Progenitor cell of endocrine pancreas (in vitro differentiated cells): ENCODE data around the gene MYL2. TPM values are rescaled to one million over a fixed set of nuclear protein-coding genes. Genes with fewer than 3 reads are reported as not detected.

Source experiments
- DNase-seq: peaks from one replicate; pipeline ENCODE4 v3.0.0; 2021; ENCODE audit warnings: low spot score; ENCODE audit not compliant: unreplicated experiment
- H3K27ac Mint-ChIP-seq: 2 replicates; pipeline ENCODE4 v1.8.0; 2021; ENCODE audit warnings: mild to moderate bottlenecking, moderate library complexity, mixed read lengths
- H3K27me3 Mint-ChIP-seq: 2 replicates; pipeline ENCODE4 v1.8.0; 2021; ENCODE audit warnings: mixed read lengths
- H3K36me3 Mint-ChIP-seq: 2 replicates; pipeline ENCODE4 v1.8.0; 2022; ENCODE audit warnings: mixed read lengths; ENCODE audit not compliant: insufficient read depth
- H3K4me1 Mint-ChIP-seq: 2 replicates; pipeline ENCODE4 v1.8.0; 2021; ENCODE audit warnings: low read depth, mixed read lengths
- H3K4me3 Mint-ChIP-seq: 2 replicates; pipeline ENCODE4 v1.8.0; 2021; ENCODE audit warnings: low read depth, mild to moderate bottlenecking, moderate library complexity, mixed read lengths
- H3K9me3 Mint-ChIP-seq: 2 replicates; pipeline ENCODE4 v1.8.0; 2021; ENCODE audit warnings: low read depth, mixed read lengths
- CTCF ChIP-seq: fragments of 200-600 bp; sonication (generic); IDR thresholded peaks from one replicate; pipeline ENCODE4 v1.5.0; 2021; ENCODE audit warnings: antibody characterized with exemption, mild to moderate bottlenecking; ENCODE audit not compliant: unreplicated experiment
- total RNA-seq: library from RNA; stranded (reverse); gene quantifications from 2 replicates; pipeline ENCODE4 v1.2.1, GENCODE V29; 2021

The MYL2 gene
- total RNA-seq, 1 donor from 2014 or later, result not detected

- Mint-ChIP-seq H3K36me3 (no peaks in the 10 kb centered on the region), H3K4me3 (no peak overlapping the region), H3K9me3 (peaks cover 5% of the 10 kb centered on the region), H3K27me3 (peaks cover 7% of the 10 kb centered on the region), H3K27ac (no peak overlapping the region), H3K4me1 (peaks cover 2% of the 10 kb centered on the region)
- TF ChIP-seq CTCF, result no peak
- DNase-seq, result no peak
These were observed 37.1 kb downstream of the MYL2 start for GRCh38 chr12:110883251-110883650.

- no peak for TF ChIP-seq CTCF
- Mint-ChIP-seq H3K4me1 (no peaks in the 10 kb centered on the region), H3K36me3 (no peaks in the 10 kb centered on the region), H3K27me3 (peaks cover 4% of the 10 kb centered on the region), H3K9me3 (peaks cover 5% of the 10 kb centered on the region), H3K27ac (no peak overlapping the region), H3K4me3 (no peak overlapping the region)
- DNase-seq, result no peak
These were observed 39.7 kb downstream of the MYL2 start for GRCh38 chr12:110880651-110881050.

- no peak overlapping the region for H3K4me3 Mint-ChIP-seq
- no peak for TF ChIP-seq CTCF
- no peaks in the 10 kb centered on the region for H3K36me3 Mint-ChIP-seq
- no peak overlapping the region for H3K27ac Mint-ChIP-seq
- H3K9me3 Mint-ChIP-seq, result peaks cover 3% of the 10 kb centered on the region
- H3K27me3 Mint-ChIP-seq, result peaks cover 8% of the 10 kb centered on the region
- H3K4me1 Mint-ChIP-seq, result no peaks in the 10 kb centered on the region
- no peak for DNase-seq
These were observed 45.6 kb downstream of the MYL2 start for GRCh38 chr12:110874781-110875180.

- TF ChIP-seq CTCF, result no peak
- H3K4me1 Mint-ChIP-seq, result no peaks in the 10 kb centered on the region
- no peak for DNase-seq
- H3K27ac Mint-ChIP-seq, result no peak overlapping the region
- peaks cover 6% of the 10 kb centered on the region for H3K9me3 Mint-ChIP-seq
- peaks cover 8% of the 10 kb centered on the region for H3K27me3 Mint-ChIP-seq
- H3K4me3 Mint-ChIP-seq, result no peak overlapping the region
- H3K36me3 Mint-ChIP-seq, result no peaks in the 10 kb centered on the region
These were observed 46.0 kb downstream of the MYL2 start for GRCh38 chr12:110874351-110874750.

- Mint-ChIP-seq H3K36me3 (no peaks in the 10 kb centered on the region), H3K4me3 (no peak overlapping the region), H3K4me1 (no peaks in the 10 kb centered on the region), H3K9me3 (peaks cover 13% of the 10 kb centered on the region), H3K27me3 (peaks cover 8% of the 10 kb centered on the region), H3K27ac (no peak overlapping the region)
- TF ChIP-seq CTCF, result no peak
- no peak for DNase-seq
These were observed 48.3 kb downstream of the MYL2 start for GRCh38 chr12:110872100-110872499.
